Measurements from ENCODE around the gene DNAH14.
"Not testable (repeated sequence)": the region's sequence is repeated elsewhere in the genome, so short reads cannot be mapped to it uniquely, and the experiment has no call there.

The DNAH14 gene

GRCh38 chr1:225277445-225277844, 348.0 kb downstream of the DNAH14 start:
- no peak for DNase-seq

- no peak for DNase-seq
Observed at GRCh38 chr1:225280563-225280962, 351.1 kb downstream of the DNAH14 start.

- DNase-seq, result no peak
Observed at GRCh38 chr1:225290244-225290643, 360.8 kb downstream of the DNAH14 start.

GRCh38 chr1:225299624-225300023, 370.1 kb downstream of the DNAH14 start:
- DNase-seq, result no peak

GRCh38 chr1:225300381-225300780, 370.9 kb downstream of the DNAH14 start:
- DNase-seq, result no peak

- DNase-seq, result no peak
Observed at GRCh38 chr1:225304996-225305395, 375.5 kb downstream of the DNAH14 start.

- DNase-seq, result not testable (repeated sequence)
Observed at GRCh38 chr1:225310544-225310943, 381.1 kb downstream of the DNAH14 start.

GRCh38 chr1:225318706-225319575, 389.5 kb downstream of the DNAH14 start:
- no peak for DNase-seq

- no peak for DNase-seq
Observed at GRCh38 chr1:225319871-225320270, 390.4 kb downstream of the DNAH14 start.

GRCh38 chr1:225321784-225322183, 392.3 kb downstream of the DNAH14 start:
- DNase-seq, result no peak

GRCh38 chr1:225329041-225329440, 399.6 kb downstream of the DNAH14 start:
- DNase-seq, result no peak

GRCh38 chr1:225329996-225330395, 400.5 kb downstream of the DNAH14 start:
- DNase-seq, result not testable (repeated sequence)

- DNase-seq, result no peak
Observed at GRCh38 chr1:225332686-225333085, 403.2 kb downstream of the DNAH14 start.

- not testable (repeated sequence) for DNase-seq
Observed at GRCh38 chr1:225335098-225335778, 405.8 kb downstream of the DNAH14 start.

- DNase-seq, result no peak
Observed at GRCh38 chr1:225338545-225338944, 409.1 kb downstream of the DNAH14 start.

- no peak for DNase-seq
Observed at GRCh38 chr1:225341642-225342041, 412.2 kb downstream of the DNAH14 start.

- no peak for DNase-seq
Observed at GRCh38 chr1:225342695-225343094, 413.2 kb downstream of the DNAH14 start.

- no peak for DNase-seq
Observed at GRCh38 chr1:225343618-225344017, 414.1 kb downstream of the DNAH14 start.

- no peak for DNase-seq
Observed at GRCh38 chr1:225347123-225347683, 417.7 kb downstream of the DNAH14 start.

- DNase-seq, result no peak
Observed at GRCh38 chr1:225348400-225348799, 418.9 kb downstream of the DNAH14 start.

GRCh38 chr1:225349826-225350225, 420.4 kb downstream of the DNAH14 start:
- no peak for DNase-seq

- no peak for DNase-seq
Observed at GRCh38 chr1:225350872-225351271, 421.4 kb downstream of the DNAH14 start.

- DNase-seq, result no peak
Observed at GRCh38 chr1:225354906-225355305, 425.4 kb downstream of the DNAH14 start.

GRCh38 chr1:225355863-225356262, 426.4 kb downstream of the DNAH14 start:
- DNase-seq, result no peak

All from stimulated activated CD4-positive, alpha-beta T cell treated with anti-CD3 and anti-CD28 coated beads, Interleukin-4, amount 100 ng/mL, for 1 hour (primary cell).